ENCODE measurements around the gene SLCO2A1.

- TF ChIP-seq, protein P1, sequence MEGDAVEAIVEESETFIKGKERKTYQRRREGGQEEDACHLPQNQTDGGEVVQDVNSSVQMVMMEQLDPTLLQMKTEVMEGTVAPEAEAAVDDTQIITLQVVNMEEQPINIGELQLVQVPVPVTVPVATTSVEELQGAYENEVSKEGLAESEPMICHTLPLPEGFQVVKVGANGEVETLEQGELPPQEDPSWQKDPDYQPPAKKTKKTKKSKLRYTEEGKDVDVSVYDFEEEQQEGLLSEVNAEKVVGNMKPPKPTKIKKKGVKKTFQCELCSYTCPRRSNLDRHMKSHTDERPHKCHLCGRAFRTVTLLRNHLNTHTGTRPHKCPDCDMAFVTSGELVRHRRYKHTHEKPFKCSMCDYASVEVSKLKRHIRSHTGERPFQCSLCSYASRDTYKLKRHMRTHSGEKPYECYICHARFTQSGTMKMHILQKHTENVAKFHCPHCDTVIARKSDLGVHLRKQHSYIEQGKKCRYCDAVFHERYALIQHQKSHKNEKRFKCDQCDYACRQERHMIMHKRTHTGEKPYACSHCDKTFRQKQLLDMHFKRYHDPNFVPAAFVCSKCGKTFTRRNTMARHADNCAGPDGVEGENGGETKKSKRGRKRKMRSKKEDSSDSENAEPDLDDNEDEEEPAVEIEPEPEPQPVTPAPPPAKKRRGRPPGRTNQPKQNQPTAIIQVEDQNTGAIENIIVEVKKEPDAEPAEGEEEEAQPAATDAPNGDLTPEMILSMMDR (IDR thresholded peaks at IDR 0.05), result no peak
- no peak for TF ChIP-seq POLR2AphosphoS5 (IDR thresholded peaks at IDR 0.05)
Observed at GRCh38 chr3:133881939-133882825, 147.5 kb downstream of the SLCO2A1 start.
